NCI-H2227 (cell line): ENCODE measurements around the gene EIF3D.

Experiments
- DNase-seq: peaks from one replicate; lab custom pipeline; 2025; ENCODE audit not compliant: unreplicated experiment; lab: John Stamatoyannopoulos, UW

Gene EIF3D

GRCh38 chr22:36467946-36468345 lies 61.0 kb downstream of the EIF3D start:
- DNase-seq: no peak

GRCh38 chr22:36467042-36467810 lies 61.7 kb downstream of the EIF3D start:
- DNase-seq: no peak

- no peak for DNase-seq
These were observed 62.7 kb downstream of the EIF3D start for GRCh38 chr22:36466258-36466657.

GRCh38 chr22:36465232-36466021 lies 63.5 kb downstream of the EIF3D start:
- DNase-seq: no peak

- DNase-seq: no peak
These were observed 64.2 kb downstream of the EIF3D start for GRCh38 chr22:36464715-36465231.

- no peak for DNase-seq
These were observed 65.2 kb downstream of the EIF3D start for GRCh38 chr22:36463783-36464184.

GRCh38 chr22:36461665-36462649 lies 67.0 kb downstream of the EIF3D start:
- DNase-seq: no peak
